GM23248 (cell line): ENCODE measurements around the gene NDUFV3. TPM values are rescaled to one million over a fixed set of nuclear protein-coding genes. Genes with fewer than 3 reads are reported as not detected.

Experiments used
- DNase-seq: peaks from one replicate; pipeline ENCODE4 v3.0.0-alpha.2; 2015
- H2AFZ ChIP-seq: fragments of 200-600 bp; sonication (generic); 2 replicates; pipeline ENCODE4 v1.6.1; 2016; ENCODE audit warnings: antibody characterized with exemption
- H3F3A ChIP-seq: fragments of 200-600 bp; sonication (generic); 2 replicates; pipeline ENCODE4 v1.6.1; 2016; ENCODE audit warnings: mild to moderate bottlenecking, antibody characterized with exemption, mixed run types; ENCODE audit not compliant: insufficient read depth
- H3K27ac ChIP-seq: fragments of 200-600 bp; sonication (generic); 2 replicates; pipeline ENCODE4 v1.5.1; 2016; ENCODE audit warnings: mild to moderate bottlenecking
- H3K27me3 ChIP-seq: fragments of 200-600 bp; sonication (generic); replicated peaks from 2 replicates; pipeline ENCODE4 v1.6.1; 2016; ENCODE audit warnings: mild to moderate bottlenecking; ENCODE audit not compliant: insufficient read depth
- H3K36me3 ChIP-seq: fragments of 200-600 bp; sonication (generic); 2 replicates; pipeline ENCODE4 v1.6.1; 2016; ENCODE audit warnings: low read depth, mild to moderate bottlenecking
- H3K4me1 ChIP-seq: fragments of 200-600 bp; sonication (generic); 2 replicates; pipeline ENCODE4 v1.6.1; 2016; ENCODE audit warnings: mild to moderate bottlenecking; ENCODE audit not compliant: insufficient read depth
- H3K4me2 ChIP-seq: fragments of 200-600 bp; sonication (generic); one replicate; pipeline ENCODE4 v1.6.1; 2016; ENCODE audit warnings: mild to moderate bottlenecking; ENCODE audit not compliant: unreplicated experiment
- H3K4me3 ChIP-seq: fragments of 200-600 bp; sonication (generic); 2 replicates; pipeline ENCODE4 v1.5.1; 2016; ENCODE audit warnings: mild to moderate bottlenecking
- H3K79me2 ChIP-seq: fragments of 200-600 bp; sonication (generic); 2 replicates; pipeline ENCODE4 v1.6.1; 2016; ENCODE audit warnings: mild to moderate bottlenecking; ENCODE audit not compliant: insufficient read depth
- H3K9ac ChIP-seq: fragments of 200-600 bp; sonication (generic); 2 replicates; pipeline ENCODE4 v1.6.1; 2016; ENCODE audit warnings: mild to moderate bottlenecking
- H3K9me2 ChIP-seq: fragments of 200-600 bp; sonication (generic); 2 replicates; pipeline ENCODE4 v1.6.1; 2016; ENCODE audit warnings: mixed run types, mild to moderate bottlenecking, moderate library complexity; ENCODE audit not compliant: insufficient read depth
- H3K9me3 ChIP-seq: fragments of 200-600 bp; sonication (generic); one replicate; pipeline ENCODE4 v1.6.1; 2017; ENCODE audit warnings: low read depth
- H4K20me1 ChIP-seq: fragments of 200-600 bp; sonication (generic); 2 replicates; pipeline ENCODE4 v1.6.0; 2016; ENCODE audit not compliant: insufficient read depth
- EZH2 ChIP-seq: fragments of 200-600 bp; sonication (generic); IDR thresholded peaks from 2 replicates; pipeline ENCODE4 v1.6.1; 2018; ENCODE audit warnings: antibody characterized with exemption, mild to moderate bottlenecking; ENCODE audit not compliant: insufficient read depth, poor library complexity, severe bottlenecking
- EZH2phosphoT487 ChIP-seq: fragments of 200-600 bp; sonication (generic); IDR thresholded peaks from 2 replicates; pipeline ENCODE4 v1.6.1; 2018; ENCODE audit warnings: antibody characterized with exemption, moderate library complexity, mild to moderate bottlenecking, low read depth; ENCODE audit not compliant: insufficient read depth
- WGBS, 2 experiments: methylation state at CpG; one replicate each; pipeline ENCODE4 v1.1.6; 2015 to 2017; ENCODE audit warnings: low lambda C conversion rate in 2 of 2, low coverage in 1 of 2; ENCODE audit errors: missing lambda C conversion rate in 2 of 2; 5-methylcytosine and 5-hydroxymethylcytosine counted together
- in situ Hi-C: fragments of 300-500 bp; cut with MboI; formaldehyde crosslinking; loops from 2 replicates; pipeline ENCODE4 v1.15.0; 2020
- polyA plus RNA-seq: library from polyadenylated mRNA; unstranded; fragments of >200 nt; fragmentation: Nextera tagmentation; extraction: Ambion mirVana; gene quantifications from 2 replicates; pipeline ENCODE4 v1.2.1, GENCODE V29; 2016
- total RNA-seq: library from RNA; depleted of rRNA; stranded (reverse); fragments of >200 nt; shearing (Covaris generic); gene quantifications from 2 replicates; pipeline ENCODE4 v1.2.3, GENCODE V29; 2014

Gene NDUFV3
- total and polyA plus RNA-seq, 2 experiments from 2014 or later: 46.8 to 56.8 TPM

- no peak for DNase-seq
- Histone ChIP-seq H2AFZ (no peak overlapping the region), H3K9me2 (no peaks in the 10 kb centered on the region), H3K79me2 (peaks cover 29% of the 10 kb centered on the region), H3K27ac (no peak overlapping the region), H3K9ac (no peak overlapping the region), H3K4me3 (no peak overlapping the region), H3K4me2 (no peak overlapping the region), H3K9me3 (no peaks in the 10 kb centered on the region), H3K27me3 (no peaks in the 10 kb centered on the region), H3K36me3 (peaks cover 17% of the 10 kb centered on the region; the same call in 1 of the 2 replicates), H3F3A (no peaks in the 10 kb centered on the region), H4K20me1 (no peaks in the 10 kb centered on the region), H3K4me1 (no peaks in the 10 kb centered on the region)
- TF ChIP-seq EZH2: no peak
- in situ Hi-C loops: no loop called here
- 94 to 95% methylated on average over 6 of the region's 6 CpGs for WGBS, 2 experiments
Observed at GRCh38 chr21:42859891-42860230, 33.2 kb upstream of the NDUFV3 start.

GRCh38 chr21:42860345-42860744, 32.8 kb upstream of the NDUFV3 start:
- Histone ChIP-seq H3K79me2 (peaks cover 33% of the 10 kb centered on the region), H3K4me1 (no peaks in the 10 kb centered on the region), H4K20me1 (no peaks in the 10 kb centered on the region), H3K27ac (no peak overlapping the region), H3K9ac (no peak overlapping the region), H3K9me2 (no peaks in the 10 kb centered on the region), H3K4me2 (no peak overlapping the region), H3K9me3 (no peaks in the 10 kb centered on the region), H2AFZ (no peak overlapping the region), H3K36me3 (peaks cover 12% of the 10 kb centered on the region; the same call in 1 of the 2 replicates), H3K27me3 (no peaks in the 10 kb centered on the region), H3F3A (no peaks in the 10 kb centered on the region), H3K4me3 (no peak overlapping the region)
- WGBS, 2 experiments: 92 to 93% methylated on average over 17 of the region's 17 CpGs
- TF ChIP-seq EZH2phosphoT487 (no peak), EZH2 (no peak)
- in situ Hi-C loops: no loop called here
- no peak for DNase-seq

GRCh38 chr21:42861311-42861847, 31.7 kb upstream of the NDUFV3 start:
- Histone ChIP-seq H2AFZ (no peak overlapping the region), H4K20me1 (no peaks in the 10 kb centered on the region), H3K79me2 (peaks cover 44% of the 10 kb centered on the region), H3K9ac (no peak overlapping the region), H3K27me3 (no peaks in the 10 kb centered on the region), H3K27ac (no peak overlapping the region), H3K4me2 (no peak overlapping the region), H3K9me3 (no peaks in the 10 kb centered on the region), H3F3A (no peaks in the 10 kb centered on the region), H3K36me3 (peaks cover 8% of the 10 kb centered on the region; the same call in 1 of the 2 replicates), H3K9me2 (no peaks in the 10 kb centered on the region), H3K4me1 (peaks cover 3% of the 10 kb centered on the region; the same call in 1 of the 2 replicates), H3K4me3 (no peak overlapping the region)
- 91 to 93% methylated on average over 8 to 10 of the region's 10 CpGs for WGBS, 2 experiments
- DNase-seq: no peak
- in situ Hi-C loops: no loop called here
- TF ChIP-seq EZH2 (no peak), EZH2phosphoT487 (no peak)

- H2AFZ ChIP-seq: no peak overlapping the region
- DNase-seq: no peak
- no peaks in the 10 kb centered on the region for H3K9me3 ChIP-seq
- no peak overlapping the region for H3K27ac ChIP-seq
- TF ChIP-seq EZH2phosphoT487: no peak
- TF ChIP-seq EZH2: no peak
- H3K9ac ChIP-seq: no peak overlapping the region
- peaks cover 8% of the 10 kb centered on the region; the same call in 1 of the 2 replicates for H3K36me3 ChIP-seq
- 92 to 95% methylated on average over 29 of the region's 29 CpGs for WGBS, 2 experiments
- in situ Hi-C loops: no loop called here
- no peaks in the 10 kb centered on the region for H3K9me2 ChIP-seq
- no peak overlapping the region for H3K4me3 ChIP-seq
- no peak overlapping the region for H3K4me2 ChIP-seq
- peaks cover 49% of the 10 kb centered on the region for H3K79me2 ChIP-seq
- peaks cover 3% of the 10 kb centered on the region; the same call in 1 of the 2 replicates for H3K4me1 ChIP-seq
- H3K27me3 ChIP-seq: no peaks in the 10 kb centered on the region
- no peaks in the 10 kb centered on the region for H4K20me1 ChIP-seq
- H3F3A ChIP-seq: no peaks in the 10 kb centered on the region
Observed at GRCh38 chr21:42861848-42862400, 31.2 kb upstream of the NDUFV3 start.
